Heart left ventricle (tissue), 16 donors: ENCODE data around the gene PEAK3. TPM values are rescaled to one million over a fixed set of nuclear protein-coding genes. Genes with fewer than 3 reads are reported as not detected.

Source experiments
- ATAC-seq, 4 donors: fragments of 200-7000 bp; cut with Tn5 transposase; one replicate each; pipeline ENCODE4 v1.9.1; 2020 to 2022; ENCODE audit warnings: moderate library complexity in 4 of 4, mild to moderate bottlenecking in 3 of 4, moderate number of reproducible peaks in 1 of 4
- DNase-seq, 5 donors: peaks; one replicate each; pipeline ENCODE4 v3.0.0-alpha.2; 2020
- H3K27ac ChIP-seq, 12 donors: fragments of 200-600 bp; sonication (generic) in 4 of 12; one replicate each; pipeline versions ENCODE4 v1.5.0 to v1.8.0; 2016 to 2022; ENCODE audit warnings: mild to moderate bottlenecking in 2 of 12
- H3K27me3 ChIP-seq, 9 donors: fragments of 200-600 bp; sonication (generic) in 2 of 9; one replicate each; pipeline versions ENCODE4 v1.5.1 to v1.8.0; 2016 to 2022; ENCODE audit warnings: mild to moderate bottlenecking in 3 of 9
- H3K36me3 ChIP-seq, 9 donors: fragments of 200-600 bp; sonication (generic) in 2 of 9; one replicate each; pipeline versions ENCODE4 v1.5.0 to v1.8.0; 2018 to 2022; ENCODE audit warnings: mild to moderate bottlenecking in 2 of 9
- H3K4me1 ChIP-seq, 12 donors: fragments of 200-600 bp; sonication (generic) in 4 of 12; one replicate each; pipeline versions ENCODE4 v1.5.0 to v1.8.0; 2016 to 2022; ENCODE audit warnings: mild to moderate bottlenecking in 3 of 12
- H3K4me3 ChIP-seq, 12 donors: fragments of 200-600 bp; sonication (generic) in 4 of 12; one replicate each; pipeline versions ENCODE4 v1.5.0 to v1.8.0; 2017 to 2022; ENCODE audit warnings: mild to moderate bottlenecking in 9 of 12, moderate library complexity in 4 of 12
- H3K9me3 ChIP-seq, 12 donors: fragments of 200-600 bp; sonication (generic) in 4 of 12; one replicate each; pipeline versions ENCODE4 v1.5.0 to v1.8.0; 2016 to 2022; ENCODE audit warnings: mild to moderate bottlenecking in 1 of 12
- POLR2A ChIP-seq, 2 donors: fragments of 450-650 bp; IDR thresholded peaks; one replicate each; pipeline ENCODE4 v1.6.1; 2017; ENCODE audit warnings: antibody characterized with exemption in 2 of 2, mild to moderate bottlenecking in 2 of 2, moderate library complexity in 2 of 2
- WGBS, 4 donors: extraction: QIAGEN DNeasy Blood & Tissue Kit in 2 of 4; methylation state at CpG; one replicate each; pipeline versions ENCODE4 v1.1.5 to v1.1.7; 2013 to 2018; 5-methylcytosine and 5-hydroxymethylcytosine counted together
- intact Hi-C, 10 donors: fragments of 100-400 bp; cut with DNase I; formaldehyde crosslinking; loops; one replicate each; pipeline versions ENCODE4 v1.11.1 to v1.14.2; 2022
- long read RNA-seq, 3 donors: library from polyadenylated mRNA; unstranded; transcript quantifications; one replicate each; pipeline ENCODE4 v2.0.0, GENCODE V29; 2020 to 2021
- polyA plus RNA-seq, 2 donors: library from polyadenylated mRNA; stranded (reverse); fragments of 200-250 nt; gene quantifications; one replicate each; pipeline ENCODE4 v1.2.3, GENCODE V29; 2013
- total RNA-seq, 9 donors: library from RNA; depleted of rRNA in 2 of 9; stranded (reverse); fragments of >200 nt in 2 of 9; fragmentation: NEBNext Ultra II Directional in 3 of 9; extraction: Animal tissue kit (Norgen Biotek cat#: 25700) in 3 of 9; gene quantifications; one replicate each; pipeline versions ENCODE4 v1.1.0 to v1.2.4, GENCODE V29; 2016 to 2023
- TF ChIP-seq, protein P1 (sequence below), 12 donors: fragments of 200-600 bp; sonication (generic) in 4 of 12; IDR thresholded peaks; one replicate each; pipeline versions ENCODE4 v1.5.0 to v1.8.0; 2018 to 2022; ENCODE audit warnings: antibody characterized with exemption in 12 of 12, mild to moderate bottlenecking in 5 of 12
- donor health status: ischemic (EF 13 %, LVEDD 7.1; RV severe dilation, severe dysfunction).
- donor health status: healthy with polysubstance abuse.
- donor health status: DM: no; HTN: yes; CAD: no.
- donor health status: DM: no; HTN: no; CAD: no.
- donor health status: ischemic (EF 25% LVEDD 6.9; RV normal size, moderate dysfunction).
- donor health status: ischemic (EF 25% LVEDD 5.7; RV mildly dilated, moderate dysfunction).
- donor health status: healthy.
- donor health status: DM: yes; HTN: yes; CAD: no.
- donor health status: ischemic (EF 35%, LVEDD 5.7; RV mildly dilated, moderate dysfunction).
- donor health status: nonischemic (EF 11% LVEDD 7.7; RV severe dilation, severe dysfunction).
- donor health status: DM: yes; HTN: yes; CAD: no.
- donor health status: PGD.
- donor health status: ischemic (EF 29% LVEDD 5.4; RV normal size, mild dysfunction).
- donor health status: nonischemic (EF 23%, LVEDD 6.1; RV moderate dilation, normal function).

PEAK3 gene
- 1 to 10 TPM in 2 of 9 donors, under 1 TPM in 7; 0.11 to 1.6 (median 0.48) TPM for total RNA-seq
- polyA plus RNA-seq = under 1 TPM; 0.21 to 0.23 TPM
- long read RNA-seq, donor 1 = 0 reads
- long read RNA-seq, donor 2, partial matches to known transcripts = 0 of 2 reads
- long read RNA-seq, donor 2, other reads (novel, unspliced or antisense) = 2 of 2 reads
- long read RNA-seq, donor 3, partial matches to known transcripts = 0 of 1 reads
- long read RNA-seq, donor 3, other reads (novel, unspliced or antisense) = 1 of 1 reads

DNA sequence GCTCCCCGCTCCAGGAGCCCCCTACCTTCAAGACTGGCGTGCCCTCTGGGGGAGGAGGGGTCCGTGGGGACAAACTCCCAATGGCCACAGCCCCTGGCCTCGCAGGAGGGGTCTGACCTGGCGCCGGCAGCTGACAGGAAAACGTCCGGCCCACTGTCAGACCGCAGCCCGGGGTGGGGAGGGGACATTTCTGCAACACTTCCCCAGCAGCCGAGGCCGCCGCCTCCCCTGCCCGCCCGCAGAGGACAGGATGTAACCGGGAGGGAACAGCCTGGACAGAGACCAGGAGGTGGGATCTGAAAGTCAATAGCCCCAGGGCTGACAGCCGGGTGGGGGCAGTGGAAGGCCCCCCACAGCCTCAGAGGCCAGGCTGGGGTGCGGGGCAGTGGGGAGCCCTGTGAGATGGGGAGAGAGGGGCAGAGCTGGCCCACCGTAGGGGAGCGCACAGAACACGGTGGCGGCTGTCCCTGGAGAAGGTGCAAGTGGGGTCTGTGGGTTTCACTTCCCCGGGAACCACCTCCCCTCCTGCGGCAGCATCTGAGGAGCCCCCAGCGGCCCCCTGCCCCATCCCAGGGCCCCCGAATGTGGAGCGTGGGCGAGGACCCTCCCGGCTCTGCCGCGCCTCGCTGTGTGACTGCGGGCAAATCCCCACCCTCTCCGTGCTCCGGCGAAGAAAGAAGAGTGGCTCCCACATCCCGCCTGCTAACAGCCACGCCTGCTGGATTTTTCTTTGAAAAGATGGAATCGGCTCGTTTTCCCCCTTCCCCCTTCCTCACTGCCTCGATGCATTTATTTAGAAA is at the start of gene PEAK3:
Gene PEAK3 (minus strand): TSS at position 114 of the 800 bp plus-strand sequence. CDS start 1,244 bp downstream, outside the sequence.
- Histone ChIP-seq H3K9me3 (no peaks in the 10 kb centered on the region), H3K27ac (peak within 1 kb of the TSS in 10 of 12 donors; percentile 9 to 82 (median 53)), H3K36me3 (no peaks in the 10 kb centered on the region), H3K4me3 (peak within 1 kb of the TSS in 11 of 12 donors; percentile 22 to 61 (median 48)), H3K4me1 (peaks cover 0 to 18% (median 10%) of the 10 kb centered on the region in 12 donors), H3K27me3 (peaks cover 0 to 22% (median 0%) of the 10 kb centered on the region in 9 donors)
- ATAC-seq (peak; percentile 87 to 96 (median 90)), DNase-seq (peak; percentile 81 to 93 (median 85))
- WGBS, 4 donors = 4 to 15% (median 6%) methylated on average over 27 to 41 of the region's 41 CpGs
- TF ChIP-seq POLR2A (IDR thresholded peaks at IDR 0.05) = peak in 1 of 2 donors; percentile 10
- TF ChIP-seq, protein P1, sequence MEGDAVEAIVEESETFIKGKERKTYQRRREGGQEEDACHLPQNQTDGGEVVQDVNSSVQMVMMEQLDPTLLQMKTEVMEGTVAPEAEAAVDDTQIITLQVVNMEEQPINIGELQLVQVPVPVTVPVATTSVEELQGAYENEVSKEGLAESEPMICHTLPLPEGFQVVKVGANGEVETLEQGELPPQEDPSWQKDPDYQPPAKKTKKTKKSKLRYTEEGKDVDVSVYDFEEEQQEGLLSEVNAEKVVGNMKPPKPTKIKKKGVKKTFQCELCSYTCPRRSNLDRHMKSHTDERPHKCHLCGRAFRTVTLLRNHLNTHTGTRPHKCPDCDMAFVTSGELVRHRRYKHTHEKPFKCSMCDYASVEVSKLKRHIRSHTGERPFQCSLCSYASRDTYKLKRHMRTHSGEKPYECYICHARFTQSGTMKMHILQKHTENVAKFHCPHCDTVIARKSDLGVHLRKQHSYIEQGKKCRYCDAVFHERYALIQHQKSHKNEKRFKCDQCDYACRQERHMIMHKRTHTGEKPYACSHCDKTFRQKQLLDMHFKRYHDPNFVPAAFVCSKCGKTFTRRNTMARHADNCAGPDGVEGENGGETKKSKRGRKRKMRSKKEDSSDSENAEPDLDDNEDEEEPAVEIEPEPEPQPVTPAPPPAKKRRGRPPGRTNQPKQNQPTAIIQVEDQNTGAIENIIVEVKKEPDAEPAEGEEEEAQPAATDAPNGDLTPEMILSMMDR (IDR thresholded peaks at IDR 0.05) = no peak
- intact Hi-C loops = loop anchor here in 1 of 10 donors (10.0 kb wide), 1 partner anchor 113 kb away; no protein-coding TSS in a partner anchor

DNA sequence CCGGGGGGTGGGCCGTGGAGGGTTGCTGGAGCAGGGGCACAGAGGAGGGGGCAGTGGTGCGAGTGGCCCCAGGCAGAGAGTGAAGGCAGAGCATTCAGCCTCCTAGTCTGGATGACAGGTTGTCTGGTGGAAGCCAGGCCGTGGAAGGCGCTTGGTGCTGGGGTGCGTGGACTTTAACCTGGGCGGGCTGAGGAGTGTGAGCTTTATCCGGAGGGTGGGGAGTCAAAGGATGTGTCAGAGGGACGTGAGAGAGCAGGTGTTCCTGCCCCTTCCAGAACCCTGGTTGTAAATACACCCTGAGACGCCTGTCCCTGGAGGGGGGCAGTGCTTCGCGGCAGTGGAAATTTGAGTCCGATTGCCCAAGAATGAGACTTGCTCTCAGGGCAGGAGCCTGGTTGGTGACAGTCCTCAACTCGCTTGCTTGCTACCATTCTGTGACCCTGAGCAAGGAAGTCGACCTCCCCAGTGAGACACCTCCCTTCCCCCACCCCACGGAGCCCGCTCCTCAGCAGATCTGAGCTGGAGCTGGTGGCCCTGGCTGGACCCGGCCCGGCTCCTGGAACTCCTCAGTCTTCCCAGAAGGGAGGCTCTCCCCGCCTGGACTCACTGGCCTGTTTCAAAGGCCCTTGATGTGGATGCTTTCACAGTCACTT is 48.8 kb upstream of the PEAK3 start:
- Histone ChIP-seq H3K27me3 (no peaks in the 10 kb centered on the region), H3K4me1 (peaks cover 5 to 63% (median 46%) of the 10 kb centered on the region in 12 donors), H3K4me3 (no peak overlapping the region), H3K36me3 (peaks cover 0 to 4% (median 0%) of the 10 kb centered on the region in 9 donors), H3K27ac (no peak overlapping the region), H3K9me3 (no peaks in the 10 kb centered on the region)
- intact Hi-C loops = no loop called here
- ATAC-seq (no peak), DNase-seq (no peak)
- WGBS, 4 donors = 77 to 82% (median 79%) methylated on average over 20 of the region's 20 CpGs
- TF ChIP-seq, protein P1 (IDR thresholded peaks at IDR 0.05) = no peak
- no peak for TF ChIP-seq POLR2A (IDR thresholded peaks at IDR 0.05)

DNA sequence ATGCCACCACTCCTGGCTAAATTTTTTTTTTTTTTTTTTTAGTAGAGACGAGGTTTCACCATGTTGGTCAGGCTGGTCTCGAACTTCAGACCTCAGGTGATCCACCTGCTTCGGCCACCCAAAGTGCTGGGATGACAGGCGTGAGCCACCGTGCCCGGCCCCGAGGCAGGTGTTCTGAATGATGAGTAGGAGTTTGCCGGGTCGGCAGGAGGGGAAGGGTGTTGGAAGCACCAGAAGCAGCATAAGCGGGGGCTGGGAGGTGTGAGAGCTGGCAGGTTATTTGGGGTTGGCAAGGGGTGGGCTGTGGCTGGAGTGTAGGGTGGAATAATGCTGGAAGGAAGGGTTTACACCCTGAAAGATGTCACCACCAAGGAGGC is 48.3 kb upstream of the PEAK3 start:
- no peak for DNase-seq

GRCh38 chr19:2329501-2329916 is 47.5 kb upstream of the PEAK3 start:
- H3K4me1 ChIP-seq = peaks cover 5 to 63% (median 46%) of the 10 kb centered on the region in 12 donors
- no peaks in the 10 kb centered on the region for H3K9me3 ChIP-seq
- TF ChIP-seq, protein P1 (IDR thresholded peaks at IDR 0.05) = no peak
- TF ChIP-seq POLR2A (IDR thresholded peaks at IDR 0.05) = no peak
- WGBS, 4 donors = 57 to 68% (median 61%) methylated on average over 13 of the region's 13 CpGs
- intact Hi-C loops = loop anchor here in 2 of 10 donors (5.0 kb wide), 2 partner anchors 177 to 312 kb away; partner anchors contain the start of genes AP3D1 (in 1 of the 2) and BTBD2 (in 1 of the 2)
- H3K36me3 ChIP-seq = peaks cover 0 to 13% (median under 1%) of the 10 kb centered on the region in 9 donors
- DNase-seq (no peak), ATAC-seq (no peak)
- H3K27ac ChIP-seq = peak overlapping the region in 1 of 12 donors; percentile 87
- H3K27me3 ChIP-seq = no peaks in the 10 kb centered on the region
- H3K4me3 ChIP-seq = peak overlapping the region; percentile 73 to 100 (median 98)

More for the DNA sequence above, 48.3 kb upstream of the PEAK3 start:
- no peaks in the 10 kb centered on the region for H3K9me3 ChIP-seq
- peaks cover 5 to 63% (median 46%) of the 10 kb centered on the region in 12 donors for H3K4me1 ChIP-seq
- intact Hi-C loops = no loop called here
- no peak for ATAC-seq
- H3K27me3 ChIP-seq = no peaks in the 10 kb centered on the region
- H3K4me3 ChIP-seq = no peak overlapping the region
- 73 to 84% (median 83%) methylated on average over 10 of the region's 10 CpGs for WGBS, 4 donors
- TF ChIP-seq POLR2A (IDR thresholded peaks at IDR 0.05) = no peak
- no peak overlapping the region for H3K27ac ChIP-seq
- H3K36me3 ChIP-seq = peaks cover 0 to 6% (median 0%) of the 10 kb centered on the region in 9 donors
